Activated CD8-positive, alpha-beta T cell treated with anti-CD3 and anti-CD28 coated beads, Interleukin-2, amount 10 ng/mL, durations not matched to agents 7 days and 5 days (primary cell): ENCODE measurements around the gene LRRC3C. TPM values are rescaled to one million over a fixed set of nuclear protein-coding genes. Genes with fewer than 3 reads are reported as not detected.

ENCODE experiments used
- ATAC-seq: fragments of 150-1000 bp; cut with Tn5 transposase; one replicate; pipeline ENCODE4 v1.10.0; 2021; ENCODE audit warnings: moderate library complexity
- CTCF ChIA-PET: fragments of 350-600 bp; sonication (Branson Sonifier 250); formaldehyde crosslinking; loops from one replicate; lab custom pipeline; 2021; ENCODE audit warnings: antibody characterized with exemption; lab: Charles Lee
- POLR2A ChIA-PET: fragments of 350-600 bp; sonication (Branson Sonifier 250); formaldehyde crosslinking; loops from one replicate; lab custom pipeline; 2021; ENCODE audit warnings: antibody characterized with exemption; lab: Charles Lee
- DNase-seq: peaks from one replicate; pipeline ENCODE4 v3.0.0-alpha.2; 2020
- H3K27ac Mint-ChIP-seq: one replicate; pipeline ENCODE4 v1.8.0; 2021; ENCODE audit warnings: mild to moderate bottlenecking, mixed read lengths
- H3K27me3 Mint-ChIP-seq: one replicate; pipeline ENCODE4 v1.8.0; 2021; ENCODE audit warnings: low read depth, mixed read lengths
- H3K36me3 Mint-ChIP-seq: one replicate; pipeline ENCODE4 v1.8.0; 2021; ENCODE audit warnings: low read depth, mixed read lengths
- H3K4me1 Mint-ChIP-seq: one replicate; pipeline ENCODE4 v1.8.0; 2021; ENCODE audit warnings: low read depth, mixed read lengths
- H3K4me3 Mint-ChIP-seq: one replicate; pipeline ENCODE4 v1.8.0; 2021; ENCODE audit warnings: mild to moderate bottlenecking, mixed read lengths
- H3K9me3 Mint-ChIP-seq: one replicate; pipeline ENCODE4 v1.8.0; 2022; ENCODE audit warnings: mixed read lengths; ENCODE audit not compliant: insufficient read depth
- total RNA-seq, 2 experiments: library from RNA; stranded (reverse); gene quantifications; one replicate each; pipeline ENCODE4 v1.2.3, GENCODE V29; 2021

Gene LRRC3C
- total RNA-seq, 2 experiments from 2014 or later, result not detected

- Mint-ChIP-seq H3K4me1 (peaks cover 36% of the 10 kb centered on the region), H3K36me3 (no peaks in the 10 kb centered on the region), H3K4me3 (no peak overlapping the region), H3K27me3 (peaks cover 2% of the 10 kb centered on the region), H3K9me3 (no peaks in the 10 kb centered on the region), H3K27ac (no peak overlapping the region)
- POLR2A ChIA-PET, result interaction anchor here (1.2 kb wide), 1 partner anchor 25 kb away, joined by 5 read pairs; no protein-coding TSS in a partner anchor
- DNase-seq, result no peak
- CTCF ChIA-PET, result interaction anchor here (0.6 kb wide), 1 partner anchor 12 kb away, joined by 3 read pairs; no protein-coding TSS in a partner anchor
- no peak for ATAC-seq
These were observed 23.4 kb downstream of the LRRC3C start for GRCh38 chr17:39950871-39951348.

DNA sequence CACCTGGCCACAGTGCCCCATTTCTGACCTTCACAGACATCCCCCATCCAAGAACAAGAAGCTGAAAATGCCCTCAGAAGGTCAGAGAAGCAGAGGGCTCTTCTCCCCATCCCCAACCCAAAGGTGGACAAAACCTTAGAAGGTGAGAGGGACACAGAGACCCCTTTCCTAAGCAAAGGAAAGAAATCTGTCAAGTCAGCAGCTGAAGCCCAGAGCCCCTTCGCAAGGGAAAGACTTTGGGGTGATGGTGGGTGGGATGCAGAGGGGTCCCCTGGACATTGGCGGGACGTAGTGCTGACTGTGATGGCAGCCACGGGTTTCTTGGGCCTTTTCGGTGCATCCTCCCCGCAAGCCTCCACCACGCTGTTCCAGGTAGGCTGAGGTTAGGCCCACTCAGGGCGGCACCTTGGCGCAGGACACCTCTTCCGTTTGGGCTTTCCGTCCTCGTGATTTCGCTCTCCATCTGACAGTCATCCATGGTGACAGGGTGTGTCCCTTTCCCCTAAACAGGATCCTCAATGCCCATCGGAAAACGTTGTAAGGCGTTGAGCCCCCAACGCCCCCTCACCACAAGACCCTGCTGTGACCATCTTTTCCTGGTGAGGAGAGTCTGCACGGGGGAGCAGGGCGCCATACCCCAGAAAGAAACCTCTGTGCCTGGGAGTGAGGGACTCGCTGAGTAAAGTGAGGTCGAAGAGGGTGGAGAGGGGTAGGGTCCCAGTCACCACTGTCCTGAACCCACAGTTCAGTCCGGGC lies 24.6 kb downstream of the LRRC3C start:
- Mint-ChIP-seq H3K27me3 (peaks cover 2% of the 10 kb centered on the region), H3K27ac (no peak overlapping the region), H3K36me3 (no peaks in the 10 kb centered on the region), H3K4me1 (peaks cover 36% of the 10 kb centered on the region), H3K4me3 (peak overlapping the region; percentile 61), H3K9me3 (no peaks in the 10 kb centered on the region)
- ChIA-PET CTCF (interaction anchor here (1.5 kb wide), 1 partner anchor 216 kb away, joined by 3 read pairs; no protein-coding TSS in a partner anchor), POLR2A (interaction anchor here (0.6 kb wide), 1 partner anchor 36 kb away, joined by 3 read pairs; no protein-coding TSS in a partner anchor)
- DNase-seq (no peak), ATAC-seq (no peak)

DNA sequence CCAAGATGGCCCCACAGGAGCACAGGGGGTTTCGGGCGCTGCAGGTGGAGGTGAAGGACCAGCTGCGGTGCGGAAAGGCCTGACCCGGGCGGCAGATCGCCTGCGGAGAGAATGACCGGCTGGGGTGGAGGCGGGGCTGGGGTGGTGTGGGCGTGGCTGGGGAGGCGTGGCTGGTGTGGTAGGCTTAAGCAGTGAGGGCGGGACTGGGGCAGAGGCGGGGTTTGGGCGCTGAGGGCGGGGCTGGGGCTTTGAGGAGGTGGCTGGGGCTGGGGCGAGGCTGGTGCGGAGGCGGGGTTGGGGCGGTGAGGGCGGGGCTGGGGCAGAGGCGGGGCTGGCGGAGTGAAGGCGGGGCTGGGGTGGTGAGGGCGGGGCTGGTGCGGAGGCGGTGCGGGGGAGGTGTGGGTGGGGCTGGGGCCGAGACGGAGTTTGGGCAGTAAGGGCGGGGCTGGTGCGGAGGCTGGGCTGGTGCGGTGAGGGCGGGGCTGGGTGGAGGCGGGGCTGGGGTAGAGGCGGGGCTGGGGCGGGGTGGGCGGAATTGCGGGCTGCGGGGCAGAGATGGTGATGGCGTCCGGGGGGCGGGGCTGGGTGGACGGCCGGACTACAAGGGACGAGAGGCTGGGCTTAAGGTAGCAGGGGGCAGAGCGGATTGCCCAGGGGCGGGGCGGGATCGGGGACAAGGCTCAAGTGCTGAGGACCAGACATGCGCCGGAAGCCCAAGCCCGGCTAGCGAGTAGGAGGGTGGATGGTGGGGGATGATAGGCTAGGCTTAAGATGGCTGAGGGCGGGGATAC lies 25.3 kb downstream of the LRRC3C start:
- ATAC-seq, result peak; percentile 86
- H3K4me1 Mint-ChIP-seq, result peaks cover 29% of the 10 kb centered on the region
- DNase-seq, result peak; percentile 97

DNA sequence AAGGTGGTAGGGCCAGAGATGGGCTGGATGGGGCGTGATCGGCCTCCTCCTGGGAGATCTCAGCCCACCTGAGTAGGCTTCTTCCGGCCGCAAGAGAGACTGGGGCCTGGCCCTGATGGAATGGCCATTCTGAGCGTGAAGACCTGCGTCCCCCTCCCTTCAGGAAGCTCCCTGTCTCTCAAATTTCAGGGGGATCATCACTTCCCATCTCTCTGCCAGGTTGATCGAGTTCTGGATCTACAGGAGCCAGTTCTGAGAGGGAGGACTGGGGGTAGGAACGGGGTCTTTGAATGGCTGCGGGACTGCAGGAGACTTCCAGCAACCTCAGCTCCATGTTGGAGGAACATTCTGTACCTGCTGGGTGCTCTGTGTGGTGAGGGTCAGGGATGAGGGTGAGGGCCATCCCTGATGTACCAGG lies 25.9 kb downstream of the LRRC3C start:
- POLR2A ChIA-PET, result interaction anchor here (0.7 to 2.4 kb wide), 3 partner anchors 12 to 27 kb away, joined by 4 to 16 read pairs (median 6); partner anchors contain the start of genes ORMDL3 and PSMD3
- Mint-ChIP-seq H3K4me1 (peaks cover 25% of the 10 kb centered on the region), H3K36me3 (no peaks in the 10 kb centered on the region), H3K9me3 (no peaks in the 10 kb centered on the region), H3K27me3 (peaks cover 2% of the 10 kb centered on the region), H3K4me3 (peak overlapping the region; percentile 77), H3K27ac (peak overlapping the region; percentile 88)
- CTCF ChIA-PET, result interaction anchor here (1.5 to 9.2 kb wide), 2 partner anchors 27 to 215 kb away, joined by 3 to 115 read pairs; partner anchors contain the start of gene PSMD3
- no peak for ATAC-seq
- DNase-seq, result no peak

More for the DNA sequence above, 25.3 kb downstream of the LRRC3C start:
- Mint-ChIP-seq H3K27ac (peak overlapping the region; percentile 88), H3K27me3 (peaks cover 2% of the 10 kb centered on the region), H3K36me3 (no peaks in the 10 kb centered on the region), H3K9me3 (no peaks in the 10 kb centered on the region), H3K4me3 (peak overlapping the region; percentile 77)
- ChIA-PET POLR2A (interaction anchor here (2.0 to 2.4 kb wide), 2 partner anchors 26 to 27 kb away, joined by 6 to 16 read pairs; partner anchors contain the start of genes ORMDL3 and PSMD3), CTCF (interaction anchor here (1.5 to 9.2 kb wide), 2 partner anchors 28 to 216 kb away, joined by 3 to 115 read pairs; partner anchors contain the start of gene PSMD3)

GRCh38 chr17:39954876-39955275 lies 27.3 kb downstream of the LRRC3C start:
- Mint-ChIP-seq H3K27ac (no peak overlapping the region), H3K36me3 (no peaks in the 10 kb centered on the region), H3K27me3 (peaks cover 2% of the 10 kb centered on the region), H3K9me3 (no peaks in the 10 kb centered on the region), H3K4me1 (peaks cover 24% of the 10 kb centered on the region), H3K4me3 (no peak overlapping the region)
- ChIA-PET POLR2A (interaction anchor here (1.1 to 2.4 kb wide), 3 partner anchors 25 to 28 kb away, joined by 3 to 16 read pairs (median 6); partner anchors contain the start of genes ORMDL3 and PSMD3), CTCF (interaction anchor here (0.7 to 9.2 kb wide), 3 partner anchors 26 to 224 kb away, joined by 3 to 115 read pairs (median 3); partner anchors contain the start of genes MIEN1 and PSMD3)
- no peak for DNase-seq
- no peak for ATAC-seq

DNA sequence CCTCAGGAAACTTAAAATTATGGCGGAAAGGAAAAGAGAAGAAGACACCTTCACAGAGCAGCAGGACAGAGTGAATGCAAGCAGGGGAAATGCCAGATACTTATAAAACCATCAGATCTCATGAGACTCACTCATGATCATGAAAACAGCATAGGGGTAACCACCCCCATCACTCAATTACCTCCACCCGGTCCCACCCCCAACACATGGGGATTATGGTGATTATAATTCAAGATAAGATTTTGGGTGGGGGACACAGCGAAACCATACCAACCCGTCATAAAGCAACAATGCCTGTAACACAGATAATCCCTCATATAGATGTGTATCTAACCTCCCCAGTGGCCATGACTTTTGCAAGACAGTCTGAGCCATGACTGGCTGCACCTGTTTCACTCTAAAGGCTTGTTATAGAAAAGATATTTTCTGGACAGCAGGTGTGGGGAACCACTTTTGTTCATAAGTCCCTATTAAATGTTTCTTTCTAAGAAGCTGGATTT lies 28.2 kb downstream of the LRRC3C start:
- no peak overlapping the region for H3K27ac Mint-ChIP-seq
- H3K4me3 Mint-ChIP-seq, result no peak overlapping the region

GRCh38 chr17:39960524-39961041 lies 33.1 kb downstream of the LRRC3C start:
- Mint-ChIP-seq H3K36me3 (no peaks in the 10 kb centered on the region), H3K9me3 (no peaks in the 10 kb centered on the region), H3K27me3 (peaks cover 4% of the 10 kb centered on the region), H3K4me3 (no peak overlapping the region), H3K4me1 (peaks cover 30% of the 10 kb centered on the region), H3K27ac (no peak overlapping the region)
- no peak for DNase-seq
- no peak for ATAC-seq
- ChIA-PET POLR2A (no interaction called here), CTCF (interaction anchor here (3.9 to 9.2 kb wide), 2 partner anchors 16 to 20 kb away, joined by 19 to 115 read pairs; partner anchors contain the start of gene PSMD3)

More for the DNA sequence above, 28.2 kb downstream of the LRRC3C start:
- H3K27me3 Mint-ChIP-seq, result peaks cover 2% of the 10 kb centered on the region
- no peaks in the 10 kb centered on the region for H3K36me3 Mint-ChIP-seq
- no peak for DNase-seq
- no peak for ATAC-seq
- H3K4me1 Mint-ChIP-seq, result peaks cover 21% of the 10 kb centered on the region
- POLR2A ChIA-PET, result interaction anchor here (1.0 kb wide), 1 partner anchor 30 kb away, joined by 3 read pairs; no protein-coding TSS in a partner anchor
- CTCF ChIA-PET, result interaction anchor here (1.0 to 9.2 kb wide), 2 partner anchors 25 to 156 kb away, joined by 4 to 115 read pairs; partner anchors contain the start of gene PSMD3
- H3K9me3 Mint-ChIP-seq, result no peaks in the 10 kb centered on the region

- ATAC-seq (no peak), DNase-seq (no peak)
- Mint-ChIP-seq H3K27me3 (peaks cover 4% of the 10 kb centered on the region), H3K4me3 (peak within 1 kb of the TSS; percentile 34), H3K27ac (peak within 1 kb of the TSS; percentile 78), H3K4me1 (peaks cover 30% of the 10 kb centered on the region), H3K9me3 (no peaks in the 10 kb centered on the region), H3K36me3 (no peaks in the 10 kb centered on the region)
- ChIA-PET CTCF (interaction anchor here (0.9 to 4.2 kb wide), 2 partner anchors 18 to 144 kb away, joined by 3 to 26 read pairs; partner anchors contain the start of gene PSMD3), POLR2A (interaction anchor here (1.5 kb wide), 1 partner anchor 18 kb away, joined by 5 read pairs; the partner anchor contains the start of gene PSMD3)
These were observed 35.2 kb downstream of the LRRC3C start, which contains the start of gene GSDMA for GRCh38 chr17:39962642-39963220. GSDMA (plus strand) TSS chr17:39963004; CDS start chr17:39965688, 2,684 bp downstream.

DNA sequence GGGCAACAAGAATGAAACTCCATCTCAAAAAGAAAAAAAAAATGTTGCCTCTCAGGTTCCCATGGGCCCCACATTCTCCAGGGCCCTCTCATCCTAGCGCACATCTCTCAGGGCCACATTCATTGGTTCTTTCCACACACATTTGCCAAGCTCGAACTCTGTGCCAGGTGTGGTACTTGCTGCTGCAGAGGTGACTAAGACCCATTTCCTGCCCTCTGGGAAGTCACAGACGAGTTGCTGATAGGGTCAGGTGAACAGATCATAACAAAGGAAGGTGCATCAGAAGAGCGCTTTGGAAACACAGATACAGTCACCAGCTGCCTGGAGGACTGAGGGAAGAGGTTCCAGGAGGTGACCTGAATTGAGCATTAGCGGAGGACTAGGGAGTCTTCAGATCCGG lies 36.3 kb downstream of the LRRC3C start:
- Mint-ChIP-seq H3K4me1 (peaks cover 29% of the 10 kb centered on the region), H3K36me3 (no peaks in the 10 kb centered on the region), H3K27me3 (peaks cover 8% of the 10 kb centered on the region), H3K4me3 (no peak overlapping the region), H3K27ac (peak overlapping the region; percentile 41), H3K9me3 (no peaks in the 10 kb centered on the region)
- DNase-seq (peak; percentile 40), ATAC-seq (peak; percentile 28)
- POLR2A ChIA-PET, result interaction anchor here (0.7 to 1.9 kb wide), 2 partner anchors 12 to 16 kb away, joined by 3 to 7 read pairs; partner anchors contain the start of gene PSMD3
- CTCF ChIA-PET, result interaction anchor here (1.4 to 4.2 kb wide), 2 partner anchors 16 to 25 kb away, joined by 5 to 26 read pairs; partner anchors contain the start of gene PSMD3
